Measurements from ENCODE around the gene CFAP119.

CFAP119 gene

DNA sequence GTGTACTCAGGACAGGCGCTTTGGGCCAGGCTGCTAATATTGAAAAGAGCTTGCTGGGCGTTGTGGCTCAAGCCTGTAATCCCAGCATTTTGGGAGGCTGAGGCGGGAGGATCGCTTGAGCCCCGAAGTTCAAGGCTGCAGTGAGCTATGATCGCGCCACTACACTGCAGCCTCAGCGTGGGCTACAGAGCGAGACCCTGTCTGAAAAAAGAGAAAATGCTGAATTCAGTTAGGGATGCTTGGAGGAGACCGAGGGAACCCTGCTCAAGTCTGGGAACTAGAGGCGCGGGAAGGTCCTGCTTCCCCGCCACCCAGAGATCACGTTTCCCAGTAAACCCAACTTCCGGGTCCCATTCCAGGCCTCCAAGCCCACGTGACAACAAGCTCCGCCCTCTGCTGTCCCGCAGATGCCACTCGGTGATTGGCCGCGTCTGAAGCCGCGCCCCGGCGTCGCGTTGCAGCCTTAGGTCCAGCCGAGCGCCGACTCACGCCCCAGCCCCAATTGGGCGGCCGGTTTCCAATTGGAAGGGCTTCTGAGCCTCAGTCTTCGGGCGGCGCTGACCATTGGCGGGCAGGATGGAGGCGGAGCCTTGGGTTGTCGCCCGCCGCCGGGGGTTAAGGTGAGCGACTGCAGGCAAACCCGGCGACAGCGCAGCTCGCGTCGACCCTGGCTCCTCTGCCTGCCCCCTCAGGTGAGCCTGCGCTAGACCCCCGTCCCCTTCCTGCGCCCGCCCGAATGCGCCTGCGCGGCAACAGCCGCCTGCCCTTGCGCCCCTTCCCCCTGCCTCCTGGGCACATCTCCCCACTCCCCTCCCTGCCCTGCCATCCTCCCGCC, 13.8 kb downstream of the CFAP119 start, which contains the start of gene PHKG2:
PHKG2 (plus strand) TSS at position 627 of the 835 bp plus-strand sequence. CDS start 396 bp downstream, outside the sequence.
- DNase-seq (ENCODE audit: low read depth) = peak; percentile 91
- peak within 1 kb of the TSS; percentile 58 for H3K4me3 ChIP-seq (ENCODE audit: control insufficient read depth, low read depth, low read length)
- TF ChIP-seq, protein P1, sequence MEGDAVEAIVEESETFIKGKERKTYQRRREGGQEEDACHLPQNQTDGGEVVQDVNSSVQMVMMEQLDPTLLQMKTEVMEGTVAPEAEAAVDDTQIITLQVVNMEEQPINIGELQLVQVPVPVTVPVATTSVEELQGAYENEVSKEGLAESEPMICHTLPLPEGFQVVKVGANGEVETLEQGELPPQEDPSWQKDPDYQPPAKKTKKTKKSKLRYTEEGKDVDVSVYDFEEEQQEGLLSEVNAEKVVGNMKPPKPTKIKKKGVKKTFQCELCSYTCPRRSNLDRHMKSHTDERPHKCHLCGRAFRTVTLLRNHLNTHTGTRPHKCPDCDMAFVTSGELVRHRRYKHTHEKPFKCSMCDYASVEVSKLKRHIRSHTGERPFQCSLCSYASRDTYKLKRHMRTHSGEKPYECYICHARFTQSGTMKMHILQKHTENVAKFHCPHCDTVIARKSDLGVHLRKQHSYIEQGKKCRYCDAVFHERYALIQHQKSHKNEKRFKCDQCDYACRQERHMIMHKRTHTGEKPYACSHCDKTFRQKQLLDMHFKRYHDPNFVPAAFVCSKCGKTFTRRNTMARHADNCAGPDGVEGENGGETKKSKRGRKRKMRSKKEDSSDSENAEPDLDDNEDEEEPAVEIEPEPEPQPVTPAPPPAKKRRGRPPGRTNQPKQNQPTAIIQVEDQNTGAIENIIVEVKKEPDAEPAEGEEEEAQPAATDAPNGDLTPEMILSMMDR (IDR thresholded peaks at IDR 0.05; ENCODE audit: control insufficient read depth, insufficient read depth, low read depth, low read length, missing control alignments) = no peak

DNA sequence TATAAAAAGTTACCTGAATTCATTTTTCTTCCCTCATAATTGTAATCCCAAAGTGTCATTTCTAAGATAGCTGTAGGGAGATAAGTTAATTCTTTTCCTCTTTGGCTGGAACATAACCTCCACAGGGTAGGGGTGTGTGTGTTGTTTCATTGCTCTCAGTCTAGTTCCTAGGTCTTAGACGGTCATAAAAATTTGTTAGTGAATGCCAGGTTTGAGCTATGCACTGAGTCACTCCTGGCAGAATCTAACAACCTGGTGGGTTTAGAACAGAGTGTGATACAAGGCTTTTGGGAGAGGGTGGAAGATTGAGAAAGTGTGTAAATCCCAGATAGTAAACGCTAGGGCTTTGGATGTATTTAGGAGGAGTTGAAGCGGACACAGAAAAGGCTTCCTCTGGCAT, 14.5 kb downstream of the CFAP119 start:
- DNase-seq (ENCODE audit: low read depth) = peak; percentile 27
- TF ChIP-seq, protein P1 (IDR thresholded peaks at IDR 0.05; ENCODE audit: control insufficient read depth, insufficient read depth, low read depth, low read length, missing control alignments) = no peak
- peak overlapping the region; percentile 49 for H3K4me3 ChIP-seq (ENCODE audit: control insufficient read depth, low read depth, low read length)

DNA sequence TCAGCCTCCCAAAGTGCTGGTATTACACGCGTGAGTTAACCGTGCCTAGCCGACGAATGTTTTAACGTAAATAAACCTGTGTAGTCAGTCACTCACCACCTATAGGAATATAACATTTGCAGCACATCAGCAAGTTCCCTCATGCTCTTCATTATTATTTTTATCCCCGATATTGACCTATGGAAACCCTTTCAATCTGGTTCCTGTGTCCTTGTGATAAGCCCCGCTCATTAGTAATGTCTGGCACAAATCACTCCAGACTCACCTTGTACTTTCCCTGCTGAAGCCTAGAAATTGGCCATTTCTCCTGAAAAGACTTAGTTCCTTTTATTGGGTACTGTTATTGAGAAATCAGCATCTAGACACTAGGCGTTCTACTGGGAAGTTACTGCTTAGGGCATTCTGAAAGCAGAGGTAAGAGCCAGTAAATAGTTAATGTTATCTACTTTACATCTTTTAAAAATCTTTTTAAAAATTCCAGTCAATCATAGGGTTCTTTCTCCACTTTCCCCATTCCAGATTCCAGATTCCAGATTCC, 15.2 kb downstream of the CFAP119 start:
- no peak overlapping the region for H3K4me3 ChIP-seq (ENCODE audit: control insufficient read depth, low read depth, low read length)
- no peak for DNase-seq (ENCODE audit: low read depth)
- TF ChIP-seq, protein P1 (IDR thresholded peaks at IDR 0.05; ENCODE audit: control insufficient read depth, insufficient read depth, low read depth, low read length, missing control alignments) = no peak

DNA sequence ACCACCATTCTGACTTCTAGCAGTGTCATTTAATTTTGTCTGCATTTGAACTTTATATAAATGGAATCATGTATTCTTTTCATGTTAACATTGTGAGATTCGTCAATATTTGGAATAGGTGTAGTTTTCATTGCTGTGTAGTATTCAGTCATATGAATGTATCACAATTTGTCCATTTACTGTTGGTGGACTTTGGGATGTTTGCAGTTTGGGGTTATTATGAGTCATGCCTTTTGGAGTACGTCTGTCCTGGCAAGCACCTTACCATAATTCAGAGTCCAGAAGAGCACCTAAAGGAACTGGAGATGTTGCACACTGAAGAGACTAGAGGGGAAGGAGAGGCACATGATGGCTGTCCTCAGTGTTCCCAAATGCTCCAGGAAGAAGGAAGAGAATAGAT, 16.8 kb downstream of the CFAP119 start:
- DNase-seq (ENCODE audit: low read depth) = no peak
- TF ChIP-seq, protein P1 (IDR thresholded peaks at IDR 0.05; ENCODE audit: control insufficient read depth, insufficient read depth, low read depth, low read length, missing control alignments) = no peak
- H3K4me3 ChIP-seq (ENCODE audit: control insufficient read depth, low read depth, low read length) = no peak overlapping the region

DNA sequence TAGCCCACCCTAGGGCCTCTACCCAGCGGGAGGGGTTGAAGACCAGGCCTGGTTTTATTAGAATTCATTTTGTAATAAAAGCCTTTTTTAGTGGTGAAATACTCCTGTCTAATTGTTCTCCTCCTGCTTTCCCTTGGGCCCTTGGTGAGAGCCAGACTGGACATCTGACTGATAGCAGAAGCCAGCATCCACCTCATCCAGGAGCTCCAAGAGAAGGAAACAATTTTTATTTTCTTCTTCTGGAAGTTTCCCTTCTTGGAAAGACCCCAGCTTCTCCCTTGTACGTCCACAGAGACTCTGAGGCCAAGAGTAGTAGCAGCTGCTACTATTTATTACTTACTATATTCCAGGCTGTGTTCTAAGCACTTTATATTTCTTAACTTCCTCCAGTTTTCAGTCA, 17.7 kb downstream of the CFAP119 start:
- no peak for DNase-seq (ENCODE audit: low read depth)

DNA sequence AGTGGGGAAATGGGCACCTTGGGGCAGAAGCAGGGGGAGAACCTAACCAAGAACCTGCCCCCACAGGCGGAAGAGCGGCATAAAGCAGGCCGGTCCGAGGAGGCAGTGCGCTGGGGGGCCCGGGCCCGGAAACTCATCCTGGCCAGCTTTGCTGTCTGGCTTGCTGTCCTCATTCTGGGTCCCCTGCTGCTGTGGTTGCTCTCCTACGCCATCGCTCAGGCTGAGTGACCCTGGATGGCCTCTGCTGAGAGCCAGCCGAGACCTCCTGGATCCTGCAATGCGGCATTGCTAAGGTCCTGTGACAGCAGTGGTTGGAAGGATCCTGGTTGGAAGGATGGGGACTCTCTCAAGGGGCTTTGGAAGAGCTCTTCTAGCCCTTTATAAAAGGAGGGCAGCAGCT, 18.1 kb downstream of the CFAP119 start:
- DNase-seq (ENCODE audit: low read depth) = no peak
- TF ChIP-seq, protein P1 (IDR thresholded peaks at IDR 0.05; ENCODE audit: control insufficient read depth, insufficient read depth, low read depth, low read length, missing control alignments) = no peak
- H3K4me3 ChIP-seq (ENCODE audit: control insufficient read depth, low read depth, low read length) = no peak overlapping the region

More for the DNA sequence above, 17.7 kb downstream of the CFAP119 start:
- H3K4me3 ChIP-seq (ENCODE audit: control insufficient read depth, low read depth, low read length) = no peak overlapping the region
- TF ChIP-seq, protein P1 (IDR thresholded peaks at IDR 0.05; ENCODE audit: control insufficient read depth, insufficient read depth, low read depth, low read length, missing control alignments) = no peak

All from AG09309 (cell line).